ENCODE results near the gene AKR1B1.

The AKR1B1 gene

GRCh38 chr7:134468475-134468874 is 9.6 kb upstream of the AKR1B1 start:
- no peak for DNase-seq

GRCh38 chr7:134468054-134468453 is 9.2 kb upstream of the AKR1B1 start:
- DNase-seq = no peak

- no peak for DNase-seq
Observed at GRCh38 chr7:134465491-134465890, 6.6 kb upstream of the AKR1B1 start.

- DNase-seq = no peak
Observed at GRCh38 chr7:134464496-134464895, 5.6 kb upstream of the AKR1B1 start.

- no peak for DNase-seq
Observed at GRCh38 chr7:134463751-134464150, 4.9 kb upstream of the AKR1B1 start.

- DNase-seq = no peak
Observed at GRCh38 chr7:134462337-134462925, 3.5 kb upstream of the AKR1B1 start.

GRCh38 chr7:134461916-134462315 is 3.0 kb upstream of the AKR1B1 start:
- no peak for DNase-seq

- peak; percentile 49 for DNase-seq
Observed at GRCh38 chr7:134459981-134460380, 1.1 kb upstream of the AKR1B1 start.

- DNase-seq = peak; percentile 43
Observed at GRCh38 chr7:134458341-134458805, 527 bp downstream of the AKR1B1 start.

GRCh38 chr7:134457210-134457609 is 1.7 kb downstream of the AKR1B1 start:
- no peak for DNase-seq

GRCh38 chr7:134454277-134454676 is 4.6 kb downstream of the AKR1B1 start:
- DNase-seq = no peak

- DNase-seq = no peak
Observed at GRCh38 chr7:134453518-134453917, 5.4 kb downstream of the AKR1B1 start.

GRCh38 chr7:134452991-134453473 is 5.9 kb downstream of the AKR1B1 start:
- DNase-seq = no peak

GRCh38 chr7:134452419-134452838 is 6.5 kb downstream of the AKR1B1 start:
- DNase-seq = no peak

GRCh38 chr7:134451656-134452055 is 7.2 kb downstream of the AKR1B1 start:
- no peak for DNase-seq

- no peak for DNase-seq
Observed at GRCh38 chr7:134450294-134451000, 8.5 kb downstream of the AKR1B1 start.

- no peak for DNase-seq
Observed at GRCh38 chr7:134449680-134450079, 9.2 kb downstream of the AKR1B1 start.

GRCh38 chr7:134448356-134449229 is 10.3 kb downstream of the AKR1B1 start:
- DNase-seq = no peak

GRCh38 chr7:134447383-134447782 is 11.5 kb downstream of the AKR1B1 start:
- no peak for DNase-seq

GRCh38 chr7:134446923-134447322 is 12.0 kb downstream of the AKR1B1 start:
- DNase-seq = no peak

- DNase-seq = no peak
Observed at GRCh38 chr7:134446446-134446845, 12.5 kb downstream of the AKR1B1 start.

GRCh38 chr7:134444961-134445315 is 14.0 kb downstream of the AKR1B1 start:
- no peak for DNase-seq

- DNase-seq = no peak
Observed at GRCh38 chr7:134444198-134444960, 14.5 kb downstream of the AKR1B1 start.

All from DMS79 treated with DMSO at 0.1 percent for 48 hours (cell line).